Cardiac muscle cell (in vitro differentiated cells and primary cell): ENCODE data around the gene ZNF407. TPM values are rescaled to one million over a fixed set of nuclear protein-coding genes. Genes with fewer than 3 reads are reported as not detected.
"Not testable (repeated sequence)": the region's sequence is repeated elsewhere in the genome, so short reads cannot be mapped to it uniquely, and the experiment has no call there.

ENCODE experiments used
- DNase-seq, 2 donors: peaks; one replicate each; pipeline versions ENCODE4 v3.0.0 to v3.0.0-alpha.2; 2010 to 2017; ENCODE audit warnings: low read depth in 1 of 2, low spot score in 1 of 2
- H3K27ac ChIP-seq: fragments of 200-600 bp; sonication (generic); 2 replicates; pipeline ENCODE4 v1.5.1; 2016
- H3K27me3 ChIP-seq: fragments of 200-600 bp; sonication (generic); 2 replicates; pipeline ENCODE4 v1.6.0; 2016; ENCODE audit warnings: control low read depth
- H3K36me3 ChIP-seq: fragments of 200-600 bp; sonication (generic); 2 replicates; pipeline ENCODE4 v1.5.1; 2016; ENCODE audit warnings: control low read depth
- H3K4me1 ChIP-seq: fragments of 200-600 bp; sonication (generic); 2 replicates; pipeline ENCODE4 v1.8.1; 2017; ENCODE audit warnings: low read depth, mild to moderate bottlenecking, mixed run types
- H3K4me3 ChIP-seq: fragments of 200-600 bp; sonication (generic); 2 replicates; pipeline ENCODE4 v1.5.1; 2016; ENCODE audit warnings: mild to moderate bottlenecking
- H3K9me3 ChIP-seq: fragments of 200-600 bp; sonication (generic); 2 replicates; pipeline ENCODE4 v1.5.1; 2017; ENCODE audit warnings: low read depth, mild to moderate bottlenecking, control low read depth
- CTCF ChIP-seq: IDR thresholded peaks from 2 replicates; pipeline ENCODE4 v1.5.1; 2012; ENCODE audit warnings: low read depth, mild to moderate bottlenecking, low read length
- polyA plus RNA-seq: library from polyadenylated mRNA; unstranded; fragments of >200 nt; fragmentation: Nextera tagmentation; extraction: Ambion mirVana; gene quantifications from 2 replicates; pipeline ENCODE4 v1.2.1, GENCODE V29; 2016
- total RNA-seq: library from RNA; depleted of rRNA; stranded (reverse); fragments of >200 nt; gene quantifications from 2 replicates; pipeline ENCODE4 v1.2.3, GENCODE V29; 2016

Gene ZNF407
- total and polyA plus RNA-seq, 2 experiments from 2014 or later: 4.6 to 8.0 TPM

GRCh38 chr18:74556126-74556525, 41.5 kb upstream of the ZNF407 start:
- Histone ChIP-seq H3K4me3 (no peak overlapping the region), H3K9me3 (no peaks in the 10 kb centered on the region), H3K27ac (no peak overlapping the region), H3K36me3 (no peaks in the 10 kb centered on the region), H3K27me3 (peaks cover 2% of the 10 kb centered on the region), H3K4me1 (no peaks in the 10 kb centered on the region)
- DNase-seq: no peak
- no peak for TF ChIP-seq CTCF

- Histone ChIP-seq H3K27ac (no peak overlapping the region), H3K27me3 (peaks cover 2% of the 10 kb centered on the region), H3K4me1 (no peaks in the 10 kb centered on the region), H3K36me3 (no peaks in the 10 kb centered on the region), H3K9me3 (no peaks in the 10 kb centered on the region), H3K4me3 (no peak overlapping the region)
- no peak for DNase-seq
- no peak for TF ChIP-seq CTCF
Measured at GRCh38 chr18:74558096-74558495, 39.6 kb upstream of the ZNF407 start.

- DNase-seq: no peak
- H3K9me3 ChIP-seq: no peaks in the 10 kb centered on the region
- H3K4me1 ChIP-seq: no peaks in the 10 kb centered on the region
- TF ChIP-seq CTCF: no peak
- H3K36me3 ChIP-seq: no peaks in the 10 kb centered on the region
- peaks cover 2% of the 10 kb centered on the region for H3K27me3 ChIP-seq
- no peak overlapping the region for H3K27ac ChIP-seq
- H3K4me3 ChIP-seq: no peak overlapping the region
Measured at GRCh38 chr18:74562131-74562730, 35.4 kb upstream of the ZNF407 start.

GRCh38 chr18:74562775-74563174, 34.9 kb upstream of the ZNF407 start:
- Histone ChIP-seq H3K27me3 (peaks cover 2% of the 10 kb centered on the region), H3K27ac (no peak overlapping the region), H3K9me3 (no peaks in the 10 kb centered on the region), H3K4me3 (no peak overlapping the region), H3K36me3 (no peaks in the 10 kb centered on the region), H3K4me1 (no peaks in the 10 kb centered on the region)
- TF ChIP-seq CTCF: no peak
- DNase-seq: no peak

GRCh38 chr18:74563999-74564398, 33.7 kb upstream of the ZNF407 start:
- Histone ChIP-seq H3K9me3 (no peaks in the 10 kb centered on the region), H3K4me1 (no peaks in the 10 kb centered on the region), H3K36me3 (no peaks in the 10 kb centered on the region), H3K27me3 (peaks cover 2% of the 10 kb centered on the region), H3K4me3 (no peak overlapping the region), H3K27ac (no peak overlapping the region)
- DNase-seq: no peak
- TF ChIP-seq CTCF: no peak

GRCh38 chr18:74565164-74565563, 32.5 kb upstream of the ZNF407 start:
- not testable (repeated sequence) for H3K27ac ChIP-seq, H3K36me3 ChIP-seq, H3K9me3 ChIP-seq, H3K4me3 ChIP-seq, H3K4me1 ChIP-seq, H3K27me3 ChIP-seq, DNase-seq

- not testable (repeated sequence) for H3K36me3 ChIP-seq, H3K27me3 ChIP-seq, H3K4me3 ChIP-seq, H3K9me3 ChIP-seq, DNase-seq, H3K4me1 ChIP-seq, H3K27ac ChIP-seq
Measured at GRCh38 chr18:74565993-74566392, 31.7 kb upstream of the ZNF407 start.
